CD4-positive, alpha-beta T cell treated with Interleukin-6 for 4 hours (primary cell): Measurements from ENCODE around the gene MAP9.
"Not testable (repeated sequence)": the region's sequence is repeated elsewhere in the genome, so short reads cannot be mapped to it uniquely, and the experiment has no call there.

ENCODE experiments used
- DNase-seq: peaks from one replicate; pipeline ENCODE4 v3.0.0-alpha.2; 2020; ENCODE audit warnings: mixed read lengths

Gene MAP9

GRCh38 chr4:155339999-155340398 is 36.8 kb downstream of the MAP9 start:
- DNase-seq, result no peak

GRCh38 chr4:155339588-155339987 is 37.2 kb downstream of the MAP9 start:
- DNase-seq, result no peak

- no peak for DNase-seq
Observed at GRCh38 chr4:155338196-155338595, 38.6 kb downstream of the MAP9 start.

DNA sequence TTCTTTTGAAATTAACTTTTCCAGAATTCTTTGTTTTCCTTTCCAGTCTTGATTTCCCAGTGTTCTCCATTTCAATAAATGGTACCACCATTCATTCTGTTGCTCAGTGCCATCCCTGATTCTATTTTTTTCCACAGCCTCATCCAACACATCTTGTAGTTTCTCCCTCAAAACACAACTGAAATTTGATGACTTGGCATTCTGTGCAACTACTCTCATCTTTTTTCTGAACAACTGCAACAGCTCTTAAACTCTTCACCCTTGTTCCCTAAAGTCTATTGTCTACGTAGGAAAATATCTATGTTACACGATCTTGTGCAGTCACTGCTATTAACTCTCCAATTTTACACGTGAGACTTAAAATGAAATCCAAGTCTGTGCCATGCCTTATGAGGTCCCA is 40.5 kb downstream of the MAP9 start:
- DNase-seq, result no peak

GRCh38 chr4:155331478-155331877 is 45.3 kb downstream of the MAP9 start:
- DNase-seq, result no peak

DNA sequence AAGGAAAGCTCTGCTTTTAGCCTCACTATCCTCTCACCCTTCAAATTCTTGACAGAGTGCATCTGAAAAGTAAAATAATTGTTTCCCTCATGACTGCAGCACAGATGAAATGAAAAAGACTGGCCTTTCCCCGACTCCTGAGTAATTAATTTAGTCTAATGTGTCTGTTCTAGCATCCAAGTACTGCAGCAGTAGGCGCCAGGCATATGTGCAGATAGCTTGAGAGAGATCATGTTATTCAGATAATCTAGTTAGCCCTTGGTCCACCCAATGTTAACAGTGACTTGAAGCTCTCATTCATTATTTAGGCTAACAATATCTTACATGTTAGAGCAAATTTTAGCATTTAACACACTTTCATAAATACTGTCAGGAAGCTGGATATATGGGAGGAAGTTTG is 54.0 kb downstream of the MAP9 start:
- no peak for DNase-seq

DNA sequence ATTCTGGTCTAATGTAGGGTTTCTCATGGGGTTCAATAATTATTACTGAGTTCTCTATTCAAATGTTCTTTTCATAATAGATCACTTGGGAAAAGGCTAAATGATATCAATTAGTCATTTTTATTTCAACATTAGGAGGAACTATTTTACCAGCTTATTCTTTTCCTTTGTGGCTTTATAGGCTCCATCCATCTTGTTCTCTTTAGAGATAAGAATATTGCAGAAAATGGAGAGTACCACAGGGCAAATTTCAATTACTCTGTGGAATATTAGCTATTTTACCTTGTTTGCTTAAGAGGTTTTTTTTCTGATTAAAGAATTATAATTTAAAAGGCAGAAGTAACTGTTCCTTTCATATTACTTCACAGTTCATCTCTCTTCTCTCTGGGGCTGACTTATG is 55.8 kb downstream of the MAP9 start:
- DNase-seq, result no peak

- DNase-seq, result no peak
Observed at GRCh38 chr4:155319516-155319915, 57.2 kb downstream of the MAP9 start.

- not testable (repeated sequence) for DNase-seq
Observed at GRCh38 chr4:155312027-155312426, 64.7 kb downstream of the MAP9 start.

DNA sequence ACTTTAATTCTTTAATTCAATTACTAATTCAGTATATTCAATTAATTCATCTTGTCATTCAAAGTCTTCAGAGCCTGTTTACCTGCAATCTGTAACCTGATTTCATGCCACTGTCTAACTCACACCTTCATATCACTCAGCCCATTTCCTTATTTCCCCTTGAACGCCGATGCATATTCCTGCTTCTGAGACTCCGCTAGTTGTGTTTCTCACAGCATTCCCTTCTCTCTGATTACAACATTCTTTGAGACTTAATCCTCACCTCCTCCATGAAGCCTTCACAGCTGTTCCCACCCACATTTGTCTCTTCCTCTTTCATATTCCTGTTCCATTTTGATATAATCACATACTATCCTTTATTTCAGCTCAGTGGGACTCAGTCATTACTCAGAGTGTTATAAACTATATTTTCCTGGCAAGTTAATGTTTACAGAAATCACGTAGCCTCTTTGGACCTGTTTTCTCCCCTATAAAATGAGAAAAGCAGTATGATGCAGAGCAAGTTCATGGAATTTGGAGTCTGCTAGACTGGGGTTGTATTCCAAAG is 69.0 kb downstream of the MAP9 start:
- DNase-seq, result no peak

- no peak for DNase-seq
Observed at GRCh38 chr4:155305619-155306018, 71.1 kb downstream of the MAP9 start.

- no peak for DNase-seq
Observed at GRCh38 chr4:155304375-155304774, 72.4 kb downstream of the MAP9 start.

DNA sequence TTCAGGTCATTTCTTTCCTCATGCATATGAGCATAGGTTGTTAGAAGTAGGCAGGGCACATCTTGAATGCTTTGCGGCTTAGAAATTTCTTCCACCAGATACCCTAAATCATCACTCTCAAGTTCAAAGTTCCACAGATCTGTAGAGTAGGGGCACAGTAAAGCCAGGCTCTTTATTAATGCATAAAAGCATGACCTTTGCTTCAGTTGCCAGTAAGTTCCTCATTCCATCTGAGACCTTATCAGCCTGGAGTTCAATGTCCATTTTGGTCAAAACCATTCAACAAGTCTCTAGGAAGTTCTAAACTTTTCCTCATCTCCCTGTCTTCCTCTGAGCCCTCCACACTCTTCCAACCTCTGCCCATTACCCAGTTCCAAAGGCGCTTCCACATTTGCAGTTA is 77.7 kb downstream of the MAP9 start:
- no peak for DNase-seq
